HuH-7.5 (cell line): ENCODE results near the gene ARHGAP30.
"Not testable (repeated sequence)": the region's sequence is repeated elsewhere in the genome, so short reads cannot be mapped to it uniquely, and the experiment has no call there.

Experiments
- DNase-seq: peaks from one replicate; pipeline ENCODE4 v3.0.0; 2011; ENCODE audit warnings: low spot score

The ARHGAP30 gene, protein sequence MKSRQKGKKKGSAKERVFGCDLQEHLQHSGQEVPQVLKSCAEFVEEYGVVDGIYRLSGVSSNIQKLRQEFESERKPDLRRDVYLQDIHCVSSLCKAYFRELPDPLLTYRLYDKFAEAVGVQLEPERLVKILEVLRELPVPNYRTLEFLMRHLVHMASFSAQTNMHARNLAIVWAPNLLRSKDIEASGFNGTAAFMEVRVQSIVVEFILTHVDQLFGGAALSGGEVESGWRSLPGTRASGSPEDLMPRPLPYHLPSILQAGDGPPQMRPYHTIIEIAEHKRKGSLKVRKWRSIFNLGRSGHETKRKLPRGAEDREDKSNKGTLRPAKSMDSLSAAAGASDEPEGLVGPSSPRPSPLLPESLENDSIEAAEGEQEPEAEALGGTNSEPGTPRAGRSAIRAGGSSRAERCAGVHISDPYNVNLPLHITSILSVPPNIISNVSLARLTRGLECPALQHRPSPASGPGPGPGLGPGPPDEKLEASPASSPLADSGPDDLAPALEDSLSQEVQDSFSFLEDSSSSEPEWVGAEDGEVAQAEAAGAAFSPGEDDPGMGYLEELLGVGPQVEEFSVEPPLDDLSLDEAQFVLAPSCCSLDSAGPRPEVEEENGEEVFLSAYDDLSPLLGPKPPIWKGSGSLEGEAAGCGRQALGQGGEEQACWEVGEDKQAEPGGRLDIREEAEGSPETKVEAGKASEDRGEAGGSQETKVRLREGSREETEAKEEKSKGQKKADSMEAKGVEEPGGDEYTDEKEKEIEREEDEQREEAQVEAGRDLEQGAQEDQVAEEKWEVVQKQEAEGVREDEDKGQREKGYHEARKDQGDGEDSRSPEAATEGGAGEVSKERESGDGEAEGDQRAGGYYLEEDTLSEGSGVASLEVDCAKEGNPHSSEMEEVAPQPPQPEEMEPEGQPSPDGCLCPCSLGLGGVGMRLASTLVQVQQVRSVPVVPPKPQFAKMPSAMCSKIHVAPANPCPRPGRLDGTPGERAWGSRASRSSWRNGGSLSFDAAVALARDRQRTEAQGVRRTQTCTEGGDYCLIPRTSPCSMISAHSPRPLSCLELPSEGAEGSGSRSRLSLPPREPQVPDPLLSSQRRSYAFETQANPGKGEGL

DNA sequence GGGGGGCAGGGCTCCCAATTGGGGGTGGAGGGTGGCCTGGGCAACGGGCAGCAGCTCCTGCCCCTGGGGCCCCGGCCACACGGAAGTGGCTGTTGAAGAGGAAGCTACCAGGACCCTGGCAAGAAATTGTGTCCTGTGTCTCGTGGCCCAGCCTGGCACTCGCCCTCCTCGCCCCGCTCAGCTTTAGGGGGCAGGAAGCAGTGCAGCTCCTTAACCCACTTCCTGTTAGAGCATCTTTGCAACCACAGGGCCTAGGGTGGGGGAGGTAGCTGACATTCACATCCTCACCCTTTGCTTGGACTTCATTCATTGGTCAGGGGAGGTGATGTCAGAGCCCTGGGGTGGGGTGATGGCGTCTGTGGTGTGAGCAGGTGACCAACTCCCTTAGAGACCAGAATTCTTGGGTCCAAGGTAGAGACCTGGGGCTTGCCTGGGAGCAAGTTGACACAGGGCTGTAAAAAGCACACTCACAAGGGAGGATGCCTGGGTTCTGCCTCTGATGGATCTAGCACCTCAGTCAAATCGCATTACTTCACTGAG, at the start of gene ARHGAP30:
Gene ARHGAP30 (minus strand): TSS at position 161 of the 540 bp plus-strand sequence. CDS start 267 bp downstream, outside the sequence.
- DNase-seq, result no peak

DNA sequence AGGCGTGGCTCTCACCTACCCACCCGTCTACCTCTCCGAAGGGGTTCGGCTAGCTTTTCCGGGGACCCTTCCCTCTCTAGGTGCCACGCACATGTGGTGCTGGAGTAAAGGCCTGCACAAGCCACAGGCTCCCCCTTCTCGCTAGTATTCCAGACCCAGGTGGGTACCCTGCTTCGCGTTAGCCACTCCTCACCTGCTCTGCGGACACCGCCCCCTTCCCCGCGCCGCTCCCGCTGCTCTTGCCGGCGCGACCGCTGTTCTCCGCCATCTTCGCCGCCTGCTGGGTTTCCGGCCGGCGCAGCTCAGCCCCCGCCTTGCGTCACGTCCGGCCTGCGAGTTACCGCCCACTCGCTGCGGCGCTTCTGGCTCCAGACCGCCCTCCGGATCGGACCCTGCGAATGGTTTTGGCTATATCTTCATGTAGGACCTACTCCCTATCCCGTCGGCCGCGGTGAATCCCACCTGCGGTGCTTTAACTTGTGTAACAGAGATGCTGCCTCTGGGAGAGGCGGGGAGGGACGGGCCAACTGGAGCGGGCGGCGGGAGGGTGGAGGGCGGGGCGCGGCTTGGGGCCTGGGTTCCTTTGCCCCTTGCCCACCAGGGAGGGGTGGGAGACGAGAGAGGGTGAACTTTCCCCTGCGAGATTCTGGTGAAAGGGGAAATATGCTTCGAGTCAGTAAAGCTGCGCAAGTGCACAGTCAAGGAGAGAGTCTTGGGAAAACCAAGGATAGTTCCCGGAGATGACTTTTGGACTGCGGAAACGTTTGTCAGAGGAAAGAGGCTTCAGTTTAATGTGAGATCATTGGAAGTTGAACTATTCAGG, 48.3 kb upstream of the ARHGAP30 start, which contains the start of the genes NIT1 and PFDN2:
Gene NIT1 (plus strand): TSS at position 347 of the 823 bp plus-strand sequence. CDS start 72 bp downstream, at position 419.
Gene PFDN2 (minus strand): TSS at position 279 of the 823 bp plus-strand sequence. CDS start 11 bp downstream, at position 268.
- DNase-seq, result peak; percentile 71

DNA sequence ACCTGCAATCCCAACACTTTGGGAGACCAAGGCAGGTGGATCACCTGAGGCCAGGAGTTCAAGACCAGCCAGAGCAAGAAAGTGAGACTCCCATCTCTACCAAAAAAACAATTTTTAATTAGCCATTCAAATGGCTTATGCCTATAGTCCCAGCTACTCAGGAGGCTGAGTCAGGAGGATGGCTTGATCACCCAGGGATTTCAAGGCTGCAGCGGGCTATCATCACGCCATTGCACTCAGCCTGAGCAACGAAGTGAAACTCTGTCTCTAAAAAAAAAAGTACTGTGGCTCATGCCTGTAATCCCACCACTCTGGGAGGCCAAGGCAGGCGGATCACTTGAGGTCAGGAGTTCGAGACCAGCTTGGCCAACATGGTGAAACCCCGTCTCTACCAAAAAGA, 46.3 kb upstream of the ARHGAP30 start:
- DNase-seq, result not testable (repeated sequence)

DNA sequence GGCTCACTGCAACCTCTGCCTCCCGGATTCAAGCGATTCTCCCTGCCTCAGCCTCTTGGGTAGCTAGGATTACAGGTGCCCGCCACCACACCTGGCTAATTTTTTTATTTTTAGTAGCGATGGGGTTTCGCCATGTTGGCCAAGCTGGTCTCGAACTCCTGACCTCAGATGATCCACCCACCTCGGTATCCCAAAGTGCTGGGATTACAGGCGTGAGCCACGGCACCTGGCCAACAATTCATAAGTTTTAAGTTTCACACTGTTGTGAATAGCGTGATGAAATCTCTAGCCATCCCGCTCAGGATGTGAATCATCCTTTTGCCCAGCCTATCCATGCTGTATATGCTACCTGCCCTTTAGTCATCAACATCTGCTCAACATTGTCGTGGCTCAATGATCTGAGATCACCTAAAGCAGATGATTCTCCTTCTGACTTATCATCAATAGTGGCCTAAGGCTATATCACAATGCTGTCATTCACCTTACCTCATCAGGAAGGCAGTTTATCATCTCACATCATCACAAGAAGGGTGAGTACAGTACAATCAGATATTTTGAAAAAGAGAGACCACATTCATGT, 45.5 kb upstream of the ARHGAP30 start:
- no peak for DNase-seq

DNA sequence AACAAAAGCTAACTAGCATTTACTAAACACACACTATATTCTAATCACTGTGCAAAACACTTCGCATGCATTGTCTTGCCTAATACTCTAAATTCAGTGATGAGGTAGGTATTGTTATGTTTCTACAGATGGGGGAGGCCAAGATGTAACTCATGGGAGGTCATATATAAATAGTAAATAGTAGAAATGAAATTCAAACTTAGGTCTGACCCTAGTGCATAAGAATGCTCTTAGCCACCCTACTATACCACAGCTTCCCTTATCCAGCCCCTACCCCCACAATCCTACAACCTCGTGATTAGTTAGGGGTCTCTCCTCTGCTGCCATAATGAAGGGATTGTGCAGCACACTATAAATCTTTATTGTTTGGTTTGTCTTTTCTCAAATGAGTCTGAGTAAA, 44.9 kb upstream of the ARHGAP30 start:
- DNase-seq, result no peak

DNA sequence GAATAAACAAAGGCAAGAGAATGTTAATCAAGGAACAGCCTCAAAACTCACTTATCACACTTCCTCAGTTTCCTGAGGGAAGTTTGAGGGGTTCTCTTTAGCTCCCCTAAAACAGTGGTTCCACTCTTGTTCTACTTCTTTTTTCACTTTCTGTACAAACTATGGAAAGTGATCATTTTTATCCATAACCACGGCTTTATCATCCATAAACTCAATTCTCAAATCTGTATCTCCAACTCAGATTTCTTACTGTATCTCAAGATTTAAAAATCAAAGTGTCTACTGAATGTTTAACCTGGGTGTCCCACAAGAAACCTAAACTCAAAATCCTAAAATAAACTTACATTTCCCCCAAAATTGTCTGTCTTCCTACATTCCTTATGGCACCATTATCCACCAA, 44.2 kb upstream of the ARHGAP30 start:
- DNase-seq, result no peak

DNA sequence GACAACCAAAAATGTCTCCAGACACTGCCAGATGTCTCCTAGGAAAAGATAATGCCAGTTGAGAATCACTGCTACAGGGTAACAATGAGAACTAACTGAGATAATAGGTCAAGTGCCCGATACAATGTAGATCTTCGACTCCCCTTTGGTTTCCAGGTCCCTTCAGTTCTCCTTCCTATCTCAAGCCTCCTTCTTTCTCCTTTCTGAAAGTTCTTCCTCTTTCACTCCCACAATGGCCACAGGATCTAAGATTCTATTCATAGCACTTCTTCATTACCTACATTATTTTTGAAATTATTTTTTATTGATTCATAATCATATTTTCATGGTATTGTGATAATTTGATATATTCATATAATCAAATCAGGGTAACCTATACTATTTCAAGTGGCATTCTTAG, 41.8 kb upstream of the ARHGAP30 start:
- DNase-seq, result no peak

DNA sequence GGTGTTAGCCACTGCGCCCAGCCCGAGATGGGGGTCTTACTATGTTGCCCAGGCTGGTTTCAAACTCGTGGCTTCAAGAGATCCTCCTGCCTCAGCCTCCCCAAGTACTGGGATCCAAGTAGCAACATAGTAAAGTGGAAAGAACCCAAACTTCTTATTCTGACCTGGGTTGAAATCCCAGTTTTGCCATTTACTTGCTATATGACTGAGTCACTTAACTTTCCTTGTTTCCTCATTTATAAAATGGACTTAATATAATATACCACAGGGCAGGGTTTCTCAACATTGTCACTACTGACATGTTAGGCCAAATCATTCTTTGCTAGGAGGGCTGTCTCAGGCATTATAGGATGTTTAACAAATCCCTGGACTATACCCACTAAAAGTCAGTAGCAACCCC, 41.4 kb upstream of the ARHGAP30 start:
- no peak for DNase-seq

DNA sequence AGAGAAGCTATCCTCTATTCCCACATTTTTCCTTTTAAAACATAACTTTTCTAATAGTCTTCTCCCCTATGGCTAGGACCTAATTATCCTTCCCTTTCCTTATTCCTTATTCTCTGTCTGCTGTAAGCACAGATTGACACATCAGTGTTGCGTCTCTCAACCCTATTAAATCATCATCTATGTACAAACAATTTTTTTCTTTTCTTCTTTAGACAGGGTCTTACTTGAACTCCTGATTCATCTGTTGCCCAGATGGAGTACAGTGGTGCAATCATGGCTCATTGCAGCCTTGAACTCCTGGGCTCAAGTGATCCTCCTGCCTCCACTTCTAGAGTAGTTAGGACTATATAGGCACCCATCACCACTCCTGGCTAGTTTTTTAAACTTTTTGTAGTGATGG, 36.7 kb upstream of the ARHGAP30 start:
- DNase-seq, result no peak

DNA sequence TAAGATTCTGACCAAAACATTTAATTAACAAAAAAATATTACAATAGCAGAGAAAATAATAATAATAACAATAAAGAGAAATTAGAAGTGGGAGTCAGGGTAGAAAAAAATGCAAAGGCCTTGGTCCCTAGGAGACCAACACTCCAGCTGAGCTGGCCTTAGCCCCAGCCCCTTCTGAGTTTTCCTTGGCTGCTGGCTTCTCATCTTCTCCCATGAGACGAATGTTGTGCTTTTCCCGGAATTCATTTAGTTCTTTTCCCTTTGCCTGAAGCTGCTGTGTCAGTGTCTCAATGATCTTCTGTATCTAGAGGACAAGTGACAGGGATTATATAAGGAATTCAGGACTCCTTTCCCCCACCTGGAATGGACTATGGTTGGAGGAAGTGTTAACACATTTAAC, 30.9 kb upstream of the ARHGAP30 start:
- no peak for DNase-seq

DNA sequence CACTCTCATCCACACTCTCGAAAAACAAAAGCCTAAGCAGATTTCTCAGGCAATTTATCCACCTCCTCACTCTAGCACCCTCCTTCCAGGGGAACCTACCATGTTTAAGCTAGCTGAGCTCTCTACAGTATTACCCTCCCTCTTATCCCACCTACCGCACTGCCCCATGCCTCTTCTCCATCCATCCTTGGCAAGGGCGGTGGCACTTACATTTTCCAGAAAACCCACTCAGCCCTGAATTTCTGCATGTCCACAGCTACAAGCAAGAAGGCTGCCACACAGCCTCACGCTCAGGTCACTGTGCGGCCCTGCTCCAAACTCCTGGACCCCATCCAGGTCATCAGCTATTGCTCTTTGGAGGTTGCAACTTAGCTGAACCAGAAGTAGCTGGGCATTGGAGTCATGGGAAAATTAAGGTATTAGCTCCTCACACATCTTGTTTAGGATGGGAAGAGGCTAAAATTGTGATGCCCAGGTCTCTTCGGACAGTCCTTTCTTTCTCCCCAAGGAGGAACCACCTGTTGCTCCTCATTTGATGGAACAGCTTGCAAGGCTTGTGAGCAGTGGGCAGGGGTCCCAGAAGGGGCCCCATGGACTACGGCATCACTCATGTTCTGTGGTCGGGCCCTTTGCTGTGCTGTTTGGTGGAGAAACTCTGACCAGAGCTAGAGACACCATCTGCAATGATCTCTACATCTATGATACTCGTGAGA, 29.6 kb upstream of the ARHGAP30 start:
- no peak for DNase-seq

DNA sequence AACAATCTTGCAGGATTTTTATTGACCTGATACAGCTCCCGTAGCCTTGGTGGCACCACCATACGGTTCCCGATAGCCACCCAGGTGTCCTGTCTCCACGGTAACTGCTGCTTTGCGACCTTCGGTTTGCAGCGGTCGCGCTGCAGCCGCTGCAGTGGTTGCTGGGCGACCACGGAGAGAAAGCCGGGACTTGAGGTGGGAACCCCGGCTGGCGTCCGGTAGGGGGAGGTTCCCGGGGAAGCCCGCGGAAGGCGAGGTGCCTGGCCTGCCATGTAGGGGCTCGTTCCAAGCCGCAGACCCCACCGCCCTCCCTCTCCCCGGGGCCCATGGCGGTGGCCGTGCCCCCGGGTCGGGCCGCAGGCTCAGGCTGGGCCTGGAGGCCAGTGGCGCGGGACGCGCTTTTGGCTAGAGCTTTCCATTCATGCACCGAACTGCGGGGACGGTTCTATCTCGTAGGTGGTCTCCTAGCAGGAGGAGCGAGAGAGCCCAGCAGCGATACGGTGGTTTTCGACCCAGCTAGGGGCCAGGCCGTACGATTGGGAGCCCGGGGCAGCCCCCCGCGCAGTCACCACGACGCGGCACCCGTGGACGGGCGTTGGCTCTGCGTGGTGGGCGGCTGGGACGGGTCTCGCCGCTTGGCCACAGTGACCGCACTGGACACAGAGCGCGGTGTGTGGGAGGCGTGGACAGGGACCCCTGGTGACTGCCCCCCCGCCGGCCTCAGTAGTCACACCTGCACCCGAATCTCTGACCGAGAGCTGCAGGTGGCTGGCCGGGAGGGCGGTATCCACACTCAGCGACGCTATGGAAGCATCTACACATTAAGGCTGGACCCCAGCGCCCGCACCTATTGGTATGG, 28.7 kb upstream of the ARHGAP30 start, which contains the start of gene KLHDC9:
Gene KLHDC9 (plus strand): TSS at position 152 of the 859 bp plus-strand sequence. CDS start 175 bp downstream, at position 327.
- peak; percentile 88 for DNase-seq

DNA sequence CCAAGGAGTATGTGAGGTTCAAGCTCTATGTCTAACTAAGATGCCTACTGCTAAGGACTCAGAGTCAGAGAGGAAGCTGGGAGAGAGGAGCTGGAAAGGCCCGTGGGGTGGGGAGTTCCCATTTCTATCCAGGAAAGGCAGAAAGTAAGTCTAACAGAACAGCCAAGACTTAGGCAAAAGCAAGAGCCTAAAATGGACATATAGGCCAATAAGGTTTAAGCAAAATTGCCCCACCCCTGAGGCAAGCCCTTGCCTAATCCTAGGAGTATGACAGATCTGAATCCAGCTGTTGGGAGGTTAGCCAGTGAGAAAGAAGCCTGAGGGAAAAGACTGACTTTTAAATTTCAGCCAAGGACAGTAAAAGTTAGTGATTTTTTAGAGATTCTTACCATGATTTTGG, 26.8 kb upstream of the ARHGAP30 start:
- DNase-seq, result no peak

DNA sequence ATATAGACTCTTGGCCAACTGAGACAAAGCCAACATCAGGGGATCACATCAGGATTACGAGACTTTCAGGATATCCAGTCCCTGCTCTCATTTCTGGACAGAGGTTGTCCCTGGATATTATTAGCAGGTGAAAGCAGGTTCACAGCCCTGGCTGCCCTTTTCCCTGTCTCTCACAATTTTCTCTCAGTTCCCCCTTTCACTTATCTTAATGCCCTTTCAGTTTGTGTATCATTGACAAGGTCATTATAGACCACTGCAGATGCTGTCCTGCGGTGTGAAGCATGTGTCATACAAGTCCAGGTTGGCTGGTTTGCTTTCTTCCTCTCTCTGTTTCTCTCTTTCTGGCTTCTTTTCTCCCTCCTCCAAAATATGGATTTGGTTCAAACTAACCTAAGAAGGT, 26.3 kb upstream of the ARHGAP30 start:
- DNase-seq, result no peak

DNA sequence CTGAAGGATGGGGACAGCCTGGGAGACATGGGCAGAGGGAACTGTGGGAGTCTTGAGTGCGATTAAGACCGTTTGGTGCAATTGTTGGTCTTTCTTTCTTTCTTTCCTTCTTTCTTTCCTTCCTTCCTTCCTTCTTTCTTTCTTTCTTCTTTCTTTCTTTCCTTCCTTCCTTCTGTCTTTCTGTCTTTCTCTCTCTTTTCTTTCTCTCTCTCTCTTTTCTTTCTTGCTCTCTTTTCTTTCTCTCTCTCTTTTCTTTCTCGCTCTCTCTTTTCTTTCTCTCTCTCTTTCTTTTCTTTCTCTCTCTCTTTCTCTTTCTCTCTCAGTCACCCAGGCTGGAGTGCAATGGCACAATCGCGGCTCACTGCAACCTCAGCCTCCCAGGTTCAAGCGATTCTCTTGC, 25.5 kb upstream of the ARHGAP30 start:
- no peak for DNase-seq

DNA sequence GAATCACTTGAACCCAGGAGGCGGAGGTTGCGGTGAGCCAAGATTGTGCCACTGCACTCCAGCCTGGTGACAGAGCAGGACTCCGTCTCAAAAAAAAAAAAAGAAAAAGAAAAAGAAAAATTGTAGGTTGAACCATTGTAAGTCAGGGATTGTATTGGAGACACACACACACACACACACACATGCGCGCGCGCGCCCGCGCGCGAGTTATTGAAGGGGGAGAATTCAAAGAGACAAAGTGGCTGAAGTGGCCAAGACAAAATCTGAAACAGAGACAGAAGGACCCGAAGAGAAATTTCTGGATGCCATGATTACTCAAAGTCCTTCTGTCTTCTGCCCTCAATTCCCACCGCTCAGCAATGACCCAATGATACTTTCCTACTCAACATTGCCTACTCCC, 24.8 kb upstream of the ARHGAP30 start:
- no peak for DNase-seq

DNA sequence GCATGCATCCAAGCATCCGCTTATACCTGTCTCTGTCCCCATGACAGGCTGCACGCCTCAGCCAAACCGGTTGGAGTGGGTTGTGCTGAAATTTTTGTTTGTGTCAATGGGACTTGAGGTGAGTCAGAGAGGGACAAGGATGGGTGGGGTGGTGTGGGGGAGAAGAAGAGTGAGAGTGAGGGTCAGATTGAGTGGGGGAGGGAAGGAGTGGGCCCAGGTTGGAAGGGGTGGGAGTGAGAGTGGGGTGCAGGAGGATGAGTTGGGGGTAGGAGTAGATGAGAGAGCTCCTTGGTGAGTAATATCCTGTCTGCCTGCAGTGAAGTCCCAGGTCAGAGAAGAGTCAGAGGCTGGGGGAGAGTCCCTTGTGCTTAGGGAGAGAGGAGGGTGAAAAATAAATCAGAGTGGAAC, 22.9 kb upstream of the ARHGAP30 start:
- DNase-seq, result no peak

DNA sequence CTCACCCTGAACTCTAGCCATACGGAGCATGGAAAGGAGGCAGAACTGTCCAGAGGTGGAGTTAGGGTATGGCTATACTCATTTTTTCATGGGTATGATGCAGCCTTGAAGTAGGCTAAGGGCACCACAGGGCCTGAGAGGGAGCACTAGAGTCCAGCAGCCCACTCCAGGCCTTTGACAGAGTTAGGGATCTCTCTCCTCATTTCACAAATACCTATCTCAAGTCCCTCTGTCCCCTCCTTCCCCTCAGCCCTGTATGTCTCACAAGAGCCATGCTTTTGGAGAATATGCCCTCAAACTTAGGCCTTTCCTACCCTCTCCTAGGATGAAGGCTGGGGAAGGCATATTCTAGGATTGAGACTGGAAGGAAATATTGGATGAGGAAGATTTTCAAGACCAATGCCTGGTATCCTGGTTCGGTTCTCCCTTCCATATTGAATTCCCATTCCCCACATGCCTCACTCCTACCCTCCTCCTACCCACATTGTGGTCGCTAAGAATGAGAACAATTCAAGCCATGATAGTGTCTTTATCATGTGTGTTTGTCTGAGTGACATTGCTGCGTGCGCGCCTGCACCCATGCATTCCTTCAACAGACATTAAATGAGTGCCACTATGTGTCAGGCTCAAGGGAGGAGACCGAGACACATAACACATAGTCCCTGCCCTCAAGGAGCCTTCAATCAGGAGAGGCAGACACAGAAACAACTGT, 22.3 kb upstream of the ARHGAP30 start:
- DNase-seq, result no peak
